ENCODE results near the gene ZNF764. TPM values are rescaled to one million over a fixed set of nuclear protein-coding genes. Genes with fewer than 3 reads are reported as not detected.

ZNF764 gene
- total RNA-seq, 2 donors from 2014 or later = 8.3 to 23.7 TPM

GRCh38 chr16:30515275-30515674 lies 42.9 kb downstream of the ZNF764 start:
- ATAC-seq = no peak
- no peaks in the 10 kb centered on the region for H3K9me3 ChIP-seq
- H3K27me3 ChIP-seq = no peaks in the 10 kb centered on the region
- intact Hi-C loops (cut with DNase I) = no loop called here
- no peak for DNase-seq
- no peaks in the 10 kb centered on the region for H3K4me1 ChIP-seq
- TF ChIP-seq POLR2A (IDR thresholded peaks at IDR 0.05) (no peak), CTCF (IDR thresholded peaks at IDR 0.05) (no peak)
- WGBS, 2 donors = 79 to 88% methylated on average over 2 of the region's 2 CpGs
- H3K4me3 ChIP-seq = no peak overlapping the region
- no peak overlapping the region for H3K27ac ChIP-seq
- no peaks in the 10 kb centered on the region for H3K36me3 ChIP-seq (replicated peaks in 1 of 2; ENCODE audit: insufficient read depth in 1 of 2, low read depth in 2 of 2)

- no peaks in the 10 kb centered on the region for H3K9me3 ChIP-seq
- H3K27me3 ChIP-seq = no peaks in the 10 kb centered on the region
- no peaks in the 10 kb centered on the region for H3K36me3 ChIP-seq (replicated peaks in 1 of 2; ENCODE audit: insufficient read depth in 1 of 2, low read depth in 2 of 2)
- DNase-seq (no peak), ATAC-seq (no peak)
- 84 to 85% methylated on average over 2 to 3 of the region's 3 CpGs for WGBS, 2 donors
- no peaks in the 10 kb centered on the region for H3K4me1 ChIP-seq
- no peak for TF ChIP-seq CTCF (IDR thresholded peaks at IDR 0.05)
- TF ChIP-seq POLR2A (IDR thresholded peaks at IDR 0.05) = no peak
- H3K27ac ChIP-seq = no peak overlapping the region
- no peak overlapping the region for H3K4me3 ChIP-seq
- intact Hi-C loops (cut with DNase I) = loop anchor here (5.0 kb wide), 1 partner anchor 54 kb away; no protein-coding TSS in a partner anchor
Observed at GRCh38 chr16:30511509-30511908, 46.7 kb downstream of the ZNF764 start.

- Histone ChIP-seq H3K36me3 (replicated peaks in 1 of 2; ENCODE audit: insufficient read depth in 1 of 2, low read depth in 2 of 2) (no peaks in the 10 kb centered on the region), H3K27ac (no peak overlapping the region), H3K9me3 (no peaks in the 10 kb centered on the region), H3K4me1 (no peaks in the 10 kb centered on the region), H3K4me3 (no peak overlapping the region), H3K27me3 (no peaks in the 10 kb centered on the region)
- TF ChIP-seq CTCF (IDR thresholded peaks at IDR 0.05) = no peak
- TF ChIP-seq POLR2A (IDR thresholded peaks at IDR 0.05) = no peak
- DNase-seq = no peak
- ATAC-seq = no peak
- 58 to 75% methylated on average over 4 of the region's 4 CpGs for WGBS, 2 donors
- intact Hi-C loops (cut with DNase I) = loop anchor here (5.0 kb wide), 1 partner anchor 53 kb away; no protein-coding TSS in a partner anchor
Observed at GRCh38 chr16:30510376-30510938, 47.7 kb downstream of the ZNF764 start.

- DNase-seq (no peak), ATAC-seq (no peak)
- WGBS, 2 donors = 62 to 63% methylated on average over 4 of the region's 4 CpGs
- H3K9me3 ChIP-seq = no peaks in the 10 kb centered on the region
- H3K36me3 ChIP-seq (replicated peaks in 1 of 2; ENCODE audit: insufficient read depth in 1 of 2, low read depth in 2 of 2) = no peaks in the 10 kb centered on the region
- intact Hi-C loops (cut with DNase I) = no loop called here
- TF ChIP-seq POLR2A (IDR thresholded peaks at IDR 0.05) = no peak
- no peak overlapping the region for H3K4me3 ChIP-seq
- no peaks in the 10 kb centered on the region for H3K27me3 ChIP-seq
- no peaks in the 10 kb centered on the region for H3K4me1 ChIP-seq
- no peak overlapping the region for H3K27ac ChIP-seq
Observed at GRCh38 chr16:30509081-30509765, 49.0 kb downstream of the ZNF764 start.

Small RNA genes within 50 kb of the gene (microRNA-seq; reads per million reads assigned to microRNA genes)
- gene MIR4518 (ENCODE audit: borderline number of aligned reads in 2 of 2, borderline replicate concordance in 2 of 2) = 0 reads per million in 2 donors

Small RNA genes within 50 kb of the gene (small RNA-seq; reads per million reads assigned to genes)
- gene AC093249.4 = not detected
- gene MIR4518 = not detected

Other genes starting within 250 kb of the ZNF764 start
- gene CD2BP2, start 203.1 kb downstream of the ZNF764 start, total RNA-seq = 10 to 100 TPM; 19.8 to 20.2 TPM
- gene TBC1D10B, start 187.9 kb downstream of the ZNF764 start, total RNA-seq = 10 to 100 TPM; 17.9 to 22.1 TPM
- not detected for gene MYL11, start 183.6 kb downstream of the ZNF764 start, total RNA-seq
- gene SEPTIN1, start 175.8 kb downstream of the ZNF764 start, total RNA-seq = under 1 TPM; 0.26 to 0.33 TPM
- gene ZNF48, start 163.0 kb downstream of the ZNF764 start, total RNA-seq = 10 to 100 TPM in 1 of 2 donors, 1 to 10 TPM in 1; 9.3 to 12.2 TPM
- gene ZNF771, start 150.8 kb downstream of the ZNF764 start, total RNA-seq = 10 to 100 TPM; 16.6 to 18.8 TPM
- 10 to 100 TPM in 1 of 2 donors, 1 to 10 TPM in 1; 3.3 to 15.0 TPM for gene DCTPP1, start 128.3 kb downstream of the ZNF764 start, total RNA-seq
- 10 to 100 TPM; 28.0 to 29.6 TPM for gene SEPHS2, start 112.5 kb downstream of the ZNF764 start, total RNA-seq
- 1 to 10 TPM; 1.3 to 9.2 TPM for gene ITGAL, start 85.6 kb downstream of the ZNF764 start, total RNA-seq
- gene ZNF768, start 31.8 kb downstream of the ZNF764 start, total RNA-seq = 10 to 100 TPM; 17.8 to 24.1 TPM
- gene ZNF747, start 23.5 kb downstream of the ZNF764 start, total RNA-seq = 10 to 100 TPM; 10.2 to 11.4 TPM
- 10 to 100 TPM; 19.2 to 27.4 TPM for gene ZNF688, start 13.3 kb upstream of the ZNF764 start, total RNA-seq
- 10 to 100 TPM; 10.9 to 16.1 TPM for gene ZNF785, start 27.3 kb upstream of the ZNF764 start, total RNA-seq
- gene ZNF689, start 52.0 kb upstream of the ZNF764 start, total RNA-seq = 1 to 10 TPM; 4.6 to 7.0 TPM
- gene PRR14, start 92.6 kb upstream of the ZNF764 start, total RNA-seq = 10 to 100 TPM; 20.5 to 65.6 TPM
- gene FBRS, start 100.1 kb upstream of the ZNF764 start, total RNA-seq = 10 to 100 TPM; 20.8 to 76.8 TPM
- 10 to 100 TPM; 27.5 to 30.0 TPM for gene SRCAP, start 140.8 kb upstream of the ZNF764 start, total RNA-seq
- gene PHKG2, start 190.1 kb upstream of the ZNF764 start, total RNA-seq = 10 to 100 TPM; 17.6 to 24.7 TPM
- gene CFAP119, start 203.7 kb upstream of the ZNF764 start, total RNA-seq = 10 to 100 TPM in 1 of 2 donors, 1 to 10 TPM in 1; 1.6 to 28.0 TPM
- gene RNF40, start 203.9 kb upstream of the ZNF764 start, total RNA-seq = 10 to 100 TPM; 44.9 to 79.8 TPM
- 1 to 10 TPM; 8.6 to 9.2 TPM for gene ZNF629, start 228.8 kb upstream of the ZNF764 start, total RNA-seq